Measurements from ENCODE around the gene ACSF3.

GRCh38 chr16:89179656-89180315, 86.1 kb downstream of the ACSF3 start:
- no peak for TF ChIP-seq CTCF (IDR thresholded peaks at IDR 0.05; ENCODE audit: low read depth, low read length, missing input control)
- TF ChIP-seq TAF1 (conservative IDR thresholded peaks at IDR 0.05) = no peak
- TF ChIP-seq SP1 (IDR thresholded peaks at IDR 0.05) = no peak
- TF ChIP-seq RAD21 (IDR thresholded peaks at IDR 0.05) = no peak
